Middle frontal gyrus (tissue), 1 donor: ENCODE measurements around the gene HDAC7.
"Not testable (repeated sequence)": the region's sequence is repeated elsewhere in the genome, so short reads cannot be mapped to it uniquely, and the experiment has no call there.

ENCODE experiments used
- DNase-seq: peaks from one replicate; pipeline ENCODE4 v3.0.0-alpha.2; 2015; ENCODE audit warnings: low spot score; ENCODE audit errors: extremely low spot score

Gene HDAC7

GRCh38 chr12:47829584-47829983 is 9.9 kb upstream of the HDAC7 start:
- no peak for DNase-seq

GRCh38 chr12:47828976-47829482 is 9.3 kb upstream of the HDAC7 start:
- DNase-seq, result no peak

GRCh38 chr12:47828008-47828975 is 8.6 kb upstream of the HDAC7 start:
- no peak for DNase-seq

GRCh38 chr12:47825173-47825639 is 5.5 kb upstream of the HDAC7 start:
- DNase-seq, result no peak

- DNase-seq, result no peak
Observed at GRCh38 chr12:47824635-47825034, 4.9 kb upstream of the HDAC7 start.

GRCh38 chr12:47824198-47824597 is 4.5 kb upstream of the HDAC7 start:
- DNase-seq, result no peak

GRCh38 chr12:47823422-47824086 is 3.9 kb upstream of the HDAC7 start:
- DNase-seq, result no peak

GRCh38 chr12:47822863-47823262 is 3.2 kb upstream of the HDAC7 start:
- no peak for DNase-seq

GRCh38 chr12:47822401-47822800 is 2.7 kb upstream of the HDAC7 start:
- DNase-seq, result no peak

GRCh38 chr12:47821346-47821706 is 1.6 kb upstream of the HDAC7 start:
- DNase-seq, result no peak

GRCh38 chr12:47820631-47821345 is 1.1 kb upstream of the HDAC7 start:
- no peak for DNase-seq

- DNase-seq, result no peak
Observed at GRCh38 chr12:47819138-47819895, 386 bp downstream of the HDAC7 start.

GRCh38 chr12:47818467-47819137 is 1.1 kb downstream of the HDAC7 start:
- no peak for DNase-seq

GRCh38 chr12:47818007-47818376 is 1.7 kb downstream of the HDAC7 start:
- no peak for DNase-seq

- no peak for DNase-seq
Observed at GRCh38 chr12:47817272-47818006, 2.3 kb downstream of the HDAC7 start.

GRCh38 chr12:47816403-47817271 is 3.1 kb downstream of the HDAC7 start:
- no peak for DNase-seq

- DNase-seq, result not testable (repeated sequence)
Observed at GRCh38 chr12:47815447-47815846, 4.3 kb downstream of the HDAC7 start.

- DNase-seq, result no peak
Observed at GRCh38 chr12:47814539-47815170, 5.0 kb downstream of the HDAC7 start.
